Measurements from ENCODE around the gene MATK.

MATK gene

GRCh38 chr19:3792114-3792513, 5.9 kb upstream of the MATK start:
- in situ Hi-C loops (cut with HindIII; ENCODE audit: low sequenced_read_pairs): loop anchor here (25.0 kb wide), 2 partner anchors 195 to 420 kb away; partner anchors contain the start of gene EEF2

GRCh38 chr19:3790941-3791340, 4.8 kb upstream of the MATK start:
- in situ Hi-C loops (cut with HindIII; ENCODE audit: low sequenced_read_pairs): loop anchor here (25.0 kb wide), 2 partner anchors 196 to 421 kb away; partner anchors contain the start of gene EEF2

- in situ Hi-C loops (cut with HindIII; ENCODE audit: low sequenced_read_pairs): loop anchor here (25.0 kb wide), 2 partner anchors 197 to 422 kb away; partner anchors contain the start of gene EEF2
Measured at GRCh38 chr19:3790209-3790734, 4.1 kb upstream of the MATK start.

- in situ Hi-C loops (cut with HindIII; ENCODE audit: low sequenced_read_pairs): loop anchor here (25.0 kb wide), 2 partner anchors 198 to 423 kb away; partner anchors contain the start of gene EEF2
Measured at GRCh38 chr19:3788996-3789778, 3.0 kb upstream of the MATK start.

- in situ Hi-C loops (cut with HindIII; ENCODE audit: low sequenced_read_pairs): loop anchor here (25.0 kb wide), 2 partner anchors 202 to 427 kb away; partner anchors contain the start of gene EEF2
Measured at GRCh38 chr19:3785451-3785937, 687 bp downstream of the MATK start.

- in situ Hi-C loops (cut with HindIII; ENCODE audit: low sequenced_read_pairs): loop anchor here (25.0 kb wide), 2 partner anchors 202 to 427 kb away; partner anchors contain the start of gene EEF2
Measured at GRCh38 chr19:3784607-3785450, 1.4 kb downstream of the MATK start.

GRCh38 chr19:3783660-3784584, 2.3 kb downstream of the MATK start:
- in situ Hi-C loops (cut with HindIII; ENCODE audit: low sequenced_read_pairs): loop anchor here (25.0 kb wide), 2 partner anchors 203 to 428 kb away; partner anchors contain the start of gene EEF2

- in situ Hi-C loops (cut with HindIII; ENCODE audit: low sequenced_read_pairs): loop anchor here (25.0 kb wide), 2 partner anchors 204 to 429 kb away; partner anchors contain the start of gene EEF2
Measured at GRCh38 chr19:3782903-3783302, 3.3 kb downstream of the MATK start.

- in situ Hi-C loops (cut with HindIII; ENCODE audit: low sequenced_read_pairs): loop anchor here (25.0 kb wide), 2 partner anchors 205 to 430 kb away; partner anchors contain the start of gene EEF2
Measured at GRCh38 chr19:3782330-3782729, 3.9 kb downstream of the MATK start.

- in situ Hi-C loops (cut with HindIII; ENCODE audit: low sequenced_read_pairs): loop anchor here (25.0 kb wide), 2 partner anchors 206 to 431 kb away; partner anchors contain the start of gene EEF2
Measured at GRCh38 chr19:3781603-3782002, 4.6 kb downstream of the MATK start.

- in situ Hi-C loops (cut with HindIII; ENCODE audit: low sequenced_read_pairs): loop anchor here (25.0 kb wide), 2 partner anchors 206 to 431 kb away; partner anchors contain the start of gene EEF2
Measured at GRCh38 chr19:3780786-3781304, 5.3 kb downstream of the MATK start.

- in situ Hi-C loops (cut with HindIII; ENCODE audit: low sequenced_read_pairs): loop anchor here (5.0 to 25.0 kb wide), 3 partner anchors 73 to 433 kb away; partner anchors contain the start of gene EEF2
Measured at GRCh38 chr19:3778899-3779723, 7.1 kb downstream of the MATK start.

GRCh38 chr19:3778104-3778867, 7.9 kb downstream of the MATK start:
- in situ Hi-C loops (cut with HindIII; ENCODE audit: low sequenced_read_pairs): loop anchor here (5.0 to 25.0 kb wide), 3 partner anchors 74 to 434 kb away; partner anchors contain the start of gene EEF2

- in situ Hi-C loops (cut with HindIII; ENCODE audit: low sequenced_read_pairs): loop anchor here (5.0 to 25.0 kb wide), 3 partner anchors 76 to 436 kb away; partner anchors contain the start of gene EEF2
Measured at GRCh38 chr19:3776479-3777040, 9.6 kb downstream of the MATK start.

- in situ Hi-C loops (cut with HindIII; ENCODE audit: low sequenced_read_pairs): loop anchor here (5.0 to 25.0 kb wide), 3 partner anchors 76 to 436 kb away; partner anchors contain the start of gene EEF2
Measured at GRCh38 chr19:3775831-3776230, 10.3 kb downstream of the MATK start.

- in situ Hi-C loops (cut with HindIII; ENCODE audit: low sequenced_read_pairs): loop anchor here (5.0 to 25.0 kb wide), 3 partner anchors 77 to 437 kb away; partner anchors contain the start of gene EEF2
Measured at GRCh38 chr19:3775374-3775711, 10.8 kb downstream of the MATK start.

All from endothelial cell of hepatic sinusoid (primary cell).